Measurements from ENCODE around the gene RNF151. TPM values are rescaled to one million over a fixed set of nuclear protein-coding genes. Genes with fewer than 3 reads are reported as not detected.

Gene RNF151
- total RNA-seq, 1 experiment from 2014 or later = 0.28 TPM

- no peak overlapping the region for H2BK120ac ChIP-seq (ENCODE audit: low read depth, low read length, poor library complexity, severe bottlenecking)
- Mint-ChIP-seq H3K4me3 (peak overlapping the region; percentile 53 to 70), H3K27ac (no peak overlapping the region), H3K9me3 (no peaks in the 10 kb centered on the region), H3K27me3 (ENCODE audit: low read depth) (peaks cover 40% of the 10 kb centered on the region), H3K4me1 (peaks cover 13 to 18% of the 10 kb centered on the region in 2 experiments), H3K36me3 (ENCODE audit: insufficient read depth in 1 of 3, low read depth in 3 of 3) (peaks cover 10 to 23% (median 22%) of the 10 kb centered on the region in 3 experiments)
- no peak overlapping the region for H2BK12ac ChIP-seq (ENCODE audit: insufficient read length, low read depth, low read length)
- peak; percentile 78 for DNase-seq
- H3K4ac ChIP-seq (ENCODE audit: low read depth, low read length) = no peak overlapping the region
- no peak overlapping the region for H3K9ac ChIP-seq (ENCODE audit: extremely low read depth, insufficient read length, low read length)
- no peaks in the 10 kb centered on the region for H3K79me2 ChIP-seq (ENCODE audit: insufficient read depth, low read length)
- H3K9me3 ChIP-seq (ENCODE audit: control insufficient read depth, low read depth, low read length) = no peaks in the 10 kb centered on the region
- H3K27me3 ChIP-seq (ENCODE audit: insufficient read depth, low read length) = peaks cover 22% of the 10 kb centered on the region
- H4K91ac ChIP-seq (ENCODE audit: insufficient read length, low read depth, low read length) = no peak overlapping the region
- peak overlapping the region; percentile 40 for H3K4me2 ChIP-seq (ENCODE audit: insufficient read depth, insufficient read length, low read length)
- no peak overlapping the region for H2AFZ ChIP-seq (ENCODE audit: low read length)
- no peaks in the 10 kb centered on the region for H4K20me1 ChIP-seq (ENCODE audit: control insufficient read depth, insufficient read depth, insufficient read length)
- no peak overlapping the region for H3K14ac ChIP-seq (ENCODE audit: insufficient read depth, low read length)
- H2BK5ac ChIP-seq (ENCODE audit: insufficient read length, low read length) = no peak overlapping the region
- no peak overlapping the region for H4K5ac ChIP-seq (ENCODE audit: insufficient read length, low read depth, low read length)
- H2AK5ac ChIP-seq (ENCODE audit: insufficient read length, low read length) = no peak overlapping the region
- TF ChIP-seq CTCF (conservative IDR thresholded peaks at IDR 0.05) = no peak
- no peaks in the 10 kb centered on the region for H3K79me1 ChIP-seq (ENCODE audit: insufficient read depth, low read depth, low read length, poor library complexity, severe bottlenecking)
- H4K8ac ChIP-seq (replicated peaks; ENCODE audit: insufficient read length, low read depth, low read length) = no peak overlapping the region
- H3K56ac ChIP-seq (ENCODE audit: insufficient read length, low read depth, low read length) = no peak overlapping the region
- H3T11ph ChIP-seq (ENCODE audit: low read length) = no peak overlapping the region
- H3K4me1 ChIP-seq (ENCODE audit: insufficient read depth, low read length) = no peaks in the 10 kb centered on the region
- no peak overlapping the region for H3K23ac ChIP-seq (ENCODE audit: insufficient read length, low read depth, low read length)
- no peak overlapping the region for H2BK20ac ChIP-seq (ENCODE audit: low read depth, low read length, poor library complexity, severe bottlenecking)
- H3K23me2 ChIP-seq (ENCODE audit: insufficient read length, low read depth, low read length, poor library complexity, severe bottlenecking) = peaks cover 17% of the 10 kb centered on the region
- H3K27ac ChIP-seq (ENCODE audit: insufficient read length, low read depth, low read length) = no peak overlapping the region
- no peak overlapping the region for H3K18ac ChIP-seq (ENCODE audit: insufficient read length, low read depth, low read length)
- WGBS (ENCODE audit: extremely low coverage, insufficient read length, low lambda C conversion rate) = no CpG with 5 or more reads among the region's 70 CpGs
- H2BK15ac ChIP-seq (ENCODE audit: low read depth, low read length) = no peak overlapping the region
These were observed 12.8 kb downstream of the RNF151 start for GRCh38 chr16:1979271-1980029.

All from H9 (cell line).